ENCODE data around the gene C4orf50. TPM values are rescaled to one million over a fixed set of nuclear protein-coding genes. Genes with fewer than 3 reads are reported as not detected.
"Not testable (repeated sequence)": the region's sequence is repeated elsewhere in the genome, so short reads cannot be mapped to it uniquely, and the experiment has no call there.

C4orf50 gene
- total RNA-seq, 4 donors from 2014 or later, result 0.14 to 4.9 (median 0.32) TPM; not detected in 1

DNA sequence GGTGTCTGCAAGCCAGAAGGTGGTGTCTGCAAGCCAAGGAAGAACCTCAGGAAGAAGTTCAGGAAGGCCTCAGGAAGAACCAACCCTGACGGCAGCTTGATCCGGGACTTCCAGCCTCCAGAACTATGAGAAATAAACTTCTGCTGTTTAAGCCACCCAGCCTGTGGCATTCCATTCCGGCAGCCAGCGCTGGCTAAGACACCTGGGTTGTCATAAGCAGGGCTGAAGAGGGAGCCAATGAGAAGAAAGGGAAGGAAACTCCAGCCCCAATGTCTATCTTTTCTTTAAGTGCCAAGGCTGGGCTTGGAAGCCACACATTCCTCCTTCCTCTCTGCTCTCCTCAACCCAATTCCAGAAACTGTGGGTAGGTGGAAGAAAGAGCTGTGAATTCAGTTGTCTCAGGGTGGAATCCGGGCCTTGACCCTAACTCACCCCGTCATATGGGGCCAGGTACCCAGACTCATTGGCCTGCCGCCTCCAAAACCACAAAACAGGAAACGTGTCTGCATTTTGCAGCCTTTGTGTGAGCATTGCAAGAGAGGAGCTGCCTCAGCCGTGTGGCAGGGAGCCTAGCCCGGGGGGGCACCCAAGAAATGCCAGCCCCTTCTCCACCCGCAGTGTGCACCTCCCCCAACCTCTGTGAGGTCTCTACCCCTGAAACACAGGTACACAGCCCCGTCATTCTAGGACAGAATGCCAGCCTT lies 152.2 kb downstream of the C4orf50 start:
- intact Hi-C loops (cut with DNase I; ENCODE audit: low total_unique reads) (no loop called here), in situ Hi-C loops (cut with MboI; ENCODE audit: low pct_ligation_motif_present in 1 of 4, low pct_unique_long_range_greater_than_20kb in 1 of 4, low sequenced_read_pairs in 3 of 4) (no loop called here)
- Histone ChIP-seq H3K9me3 (no peaks in the 10 kb centered on the region), H3K36me3 (no peaks in the 10 kb centered on the region), H3K27me3 (no peaks in the 10 kb centered on the region), H3K27ac (no peak overlapping the region), H3K4me1 (no peaks in the 10 kb centered on the region), H3K4me3 (no peak overlapping the region)
- no peak for DNase-seq
- TF ChIP-seq POLR2A (IDR thresholded peaks at IDR 0.05) (no peak), POLR2AphosphoS5 (IDR thresholded peaks at IDR 0.05) (no peak), EP300 (IDR thresholded peaks at IDR 0.05; ENCODE audit: low read depth) (no peak)
- TF ChIP-seq, protein P1, sequence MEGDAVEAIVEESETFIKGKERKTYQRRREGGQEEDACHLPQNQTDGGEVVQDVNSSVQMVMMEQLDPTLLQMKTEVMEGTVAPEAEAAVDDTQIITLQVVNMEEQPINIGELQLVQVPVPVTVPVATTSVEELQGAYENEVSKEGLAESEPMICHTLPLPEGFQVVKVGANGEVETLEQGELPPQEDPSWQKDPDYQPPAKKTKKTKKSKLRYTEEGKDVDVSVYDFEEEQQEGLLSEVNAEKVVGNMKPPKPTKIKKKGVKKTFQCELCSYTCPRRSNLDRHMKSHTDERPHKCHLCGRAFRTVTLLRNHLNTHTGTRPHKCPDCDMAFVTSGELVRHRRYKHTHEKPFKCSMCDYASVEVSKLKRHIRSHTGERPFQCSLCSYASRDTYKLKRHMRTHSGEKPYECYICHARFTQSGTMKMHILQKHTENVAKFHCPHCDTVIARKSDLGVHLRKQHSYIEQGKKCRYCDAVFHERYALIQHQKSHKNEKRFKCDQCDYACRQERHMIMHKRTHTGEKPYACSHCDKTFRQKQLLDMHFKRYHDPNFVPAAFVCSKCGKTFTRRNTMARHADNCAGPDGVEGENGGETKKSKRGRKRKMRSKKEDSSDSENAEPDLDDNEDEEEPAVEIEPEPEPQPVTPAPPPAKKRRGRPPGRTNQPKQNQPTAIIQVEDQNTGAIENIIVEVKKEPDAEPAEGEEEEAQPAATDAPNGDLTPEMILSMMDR (IDR thresholded peaks at IDR 0.05), result no peak
- WGBS, 2 donors (ENCODE audit: low coverage in 1 of 2), result 60% methylated on average over 12 of the region's 12 CpGs; no CpG with 5 or more reads in 1 of the 2 donors

DNA sequence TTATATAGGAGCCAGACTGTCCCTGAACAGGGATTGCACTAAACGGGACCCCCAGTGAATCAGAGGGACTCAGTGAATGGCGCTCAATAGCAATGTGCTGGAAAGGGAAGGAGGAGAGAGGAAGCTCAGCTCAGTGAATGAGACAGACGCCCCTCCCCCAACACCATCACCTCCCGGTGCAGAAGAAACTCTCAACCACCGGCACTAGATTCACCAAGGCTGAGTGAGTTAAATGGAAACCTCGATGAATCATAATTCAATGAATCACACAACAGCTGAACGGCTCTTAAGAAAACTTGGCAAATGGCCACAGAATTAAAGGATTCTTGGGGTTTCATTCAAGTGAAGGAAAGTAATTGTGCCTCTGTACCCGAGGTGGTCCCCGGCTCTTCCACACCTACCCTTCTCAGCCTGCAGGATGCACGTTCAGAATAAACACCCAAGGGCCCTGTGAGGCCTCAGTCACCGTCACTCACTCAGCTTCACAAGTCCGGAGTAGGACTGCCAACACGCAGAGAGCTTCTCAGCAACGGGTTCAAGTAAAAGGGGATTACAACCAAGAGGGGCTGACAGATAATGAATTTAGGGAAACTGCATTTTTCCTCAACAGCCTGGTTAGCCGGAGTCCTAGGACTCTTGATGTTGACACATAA lies 154.6 kb downstream of the C4orf50 start:
- H3K36me3 ChIP-seq, result no peaks in the 10 kb centered on the region
- DNase-seq, result no peak
- H3K27me3 ChIP-seq, result no peaks in the 10 kb centered on the region
- in situ Hi-C loops (cut with MboI; ENCODE audit: low pct_ligation_motif_present in 1 of 4, low pct_unique_long_range_greater_than_20kb in 1 of 4, low sequenced_read_pairs in 3 of 4) (no loop called here), intact Hi-C loops (cut with DNase I; ENCODE audit: low total_unique reads) (no loop called here)
- H3K4me1 ChIP-seq, result no peaks in the 10 kb centered on the region
- no peak overlapping the region for H3K4me3 ChIP-seq
- no peaks in the 10 kb centered on the region for H3K9me3 ChIP-seq
- TF ChIP-seq POLR2AphosphoS5 (IDR thresholded peaks at IDR 0.05) (no peak), EP300 (IDR thresholded peaks at IDR 0.05; ENCODE audit: low read depth) (no peak)
- H3K27ac ChIP-seq, result no peak overlapping the region
- 43 to 68% methylated on average over 5 to 15 of the region's 15 CpGs for WGBS, 2 donors (ENCODE audit: low coverage in 1 of 2)

DNA sequence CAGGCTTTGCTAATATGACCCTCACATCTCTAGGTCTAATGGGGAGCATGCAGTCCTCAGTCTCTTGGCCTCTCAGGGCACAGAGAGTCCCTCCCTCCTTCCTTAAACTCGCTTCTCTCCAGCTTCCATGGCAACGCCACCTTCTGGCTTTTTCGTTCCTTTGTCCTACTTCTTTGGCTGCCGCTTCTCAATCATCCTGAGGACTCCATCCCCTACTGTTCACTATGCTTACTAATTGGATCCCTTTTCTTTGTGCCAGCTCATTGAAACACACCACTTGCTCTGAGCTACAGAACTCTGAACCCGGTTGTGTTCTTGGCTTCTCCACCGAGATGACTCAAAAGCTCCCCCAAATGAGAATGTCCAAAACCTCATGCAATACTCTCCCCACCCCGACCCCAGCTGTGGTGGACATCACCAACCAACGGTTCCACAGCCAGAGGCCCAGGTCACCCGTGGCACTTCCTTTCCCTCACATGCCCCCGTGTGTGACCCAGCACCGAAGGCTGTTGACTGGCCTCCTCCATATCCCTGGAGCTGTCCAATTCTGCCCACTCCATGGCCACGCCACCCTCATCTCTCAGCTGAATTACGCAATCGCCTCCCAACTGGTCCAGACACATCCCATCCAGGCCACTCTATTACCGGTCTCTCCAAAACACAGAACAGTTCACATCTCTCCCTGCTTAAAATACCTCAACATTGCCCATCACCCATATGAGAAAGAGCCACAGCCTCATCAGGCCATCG lies 160.0 kb downstream of the C4orf50 start:
- DNase-seq, result no peak

DNA sequence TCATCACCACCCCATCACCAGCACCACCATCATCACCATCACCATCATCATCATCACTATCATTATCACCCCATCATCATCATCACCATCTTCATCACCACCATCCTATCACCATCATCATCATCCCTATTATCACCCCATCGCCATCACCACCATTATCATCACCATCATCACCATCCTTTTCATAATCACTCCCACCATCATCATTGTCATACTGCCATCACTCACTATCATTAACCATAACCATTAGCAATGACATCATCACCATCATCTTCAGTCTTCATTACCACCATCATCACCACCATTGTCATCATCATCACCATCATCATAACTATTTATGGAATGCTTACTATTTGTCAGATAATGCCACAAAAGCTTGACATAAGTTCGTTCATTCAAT lies 161.0 kb downstream of the C4orf50 start:
- no peak overlapping the region for H3K27ac ChIP-seq
- H3K36me3 ChIP-seq, result no peaks in the 10 kb centered on the region
- H3K9me3 ChIP-seq, result no peaks in the 10 kb centered on the region
- TF ChIP-seq, protein P1 (IDR thresholded peaks at IDR 0.05), result no peak
- TF ChIP-seq EP300 (IDR thresholded peaks at IDR 0.05; ENCODE audit: low read depth), result no peak
- TF ChIP-seq POLR2A (IDR thresholded peaks at IDR 0.05), result no peak
- no peak for TF ChIP-seq POLR2AphosphoS5 (IDR thresholded peaks at IDR 0.05)
- in situ Hi-C loops (cut with MboI; ENCODE audit: low pct_ligation_motif_present in 1 of 4, low pct_unique_long_range_greater_than_20kb in 1 of 4, low sequenced_read_pairs in 3 of 4), result no loop called here
- WGBS, 2 donors (ENCODE audit: low coverage in 1 of 2), result 43 to 78% methylated on average over 1 to 2 of the region's 2 CpGs
- intact Hi-C loops (cut with DNase I; ENCODE audit: low total_unique reads), result no loop called here
- DNase-seq, result no peak
- H3K4me3 ChIP-seq, result no peak overlapping the region
- no peaks in the 10 kb centered on the region for H3K4me1 ChIP-seq
- no peaks in the 10 kb centered on the region for H3K27me3 ChIP-seq

More for the DNA sequence above, 160.0 kb downstream of the C4orf50 start:
- no peak overlapping the region for H3K4me3 ChIP-seq
- WGBS, 2 donors (ENCODE audit: low coverage in 1 of 2), result 73 to 82% methylated on average over 4 to 16 of the region's 16 CpGs
- no peaks in the 10 kb centered on the region for H3K27me3 ChIP-seq
- H3K36me3 ChIP-seq, result no peaks in the 10 kb centered on the region
- no peak overlapping the region for H3K27ac ChIP-seq
- H3K4me1 ChIP-seq, result no peaks in the 10 kb centered on the region
- intact Hi-C loops (cut with DNase I; ENCODE audit: low total_unique reads) (no loop called here), in situ Hi-C loops (cut with MboI; ENCODE audit: low pct_ligation_motif_present in 1 of 4, low pct_unique_long_range_greater_than_20kb in 1 of 4, low sequenced_read_pairs in 3 of 4) (no loop called here)
- TF ChIP-seq POLR2A (IDR thresholded peaks at IDR 0.05) (no peak), EP300 (IDR thresholded peaks at IDR 0.05; ENCODE audit: low read depth) (no peak), POLR2AphosphoS5 (IDR thresholded peaks at IDR 0.05) (no peak)
- TF ChIP-seq, protein P1 (IDR thresholded peaks at IDR 0.05), result no peak
- H3K9me3 ChIP-seq, result no peaks in the 10 kb centered on the region

DNA sequence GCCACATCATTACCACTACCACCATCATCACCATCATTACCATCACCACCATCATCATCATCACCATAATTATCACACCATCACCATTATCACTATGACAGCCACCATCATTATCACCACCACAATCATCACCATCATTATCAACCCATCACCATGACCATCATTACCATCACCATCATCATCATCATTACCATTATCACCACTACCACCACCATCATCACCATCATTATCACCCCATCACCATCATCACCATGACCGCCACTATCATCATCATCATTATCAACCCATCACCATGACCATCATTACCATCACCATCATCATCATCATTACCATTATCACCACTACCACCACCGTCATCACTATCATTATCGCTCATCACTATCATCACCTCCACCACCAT lies 161.9 kb downstream of the C4orf50 start:
- H3K4me3 ChIP-seq; H3K4me1 ChIP-seq; DNase-seq; H3K36me3 ChIP-seq; in situ Hi-C loops (cut with MboI; ENCODE audit: low pct_ligation_motif_present in 1 of 4, low pct_unique_long_range_greater_than_20kb in 1 of 4, low sequenced_read_pairs in 3 of 4); H3K9me3 ChIP-seq; H3K27me3 ChIP-seq; intact Hi-C loops (cut with DNase I; ENCODE audit: low total_unique reads); H3K27ac ChIP-seq: not testable (repeated sequence)
- WGBS, 2 donors (ENCODE audit: low coverage in 1 of 2), result 92 to 95% methylated on average over 3 of the region's 3 CpGs
